Common myeloid progenitor, CD34-positive (primary cell): ENCODE results near the gene RTEL1.

ENCODE experiments used
- CTCF ChIA-PET: fragments of 350-600 bp; sonication (Branson Sonifier 250); formaldehyde crosslinking; loops from one replicate; lab custom pipeline; 2021; ENCODE audit warnings: antibody characterized with exemption; lab: Charles Lee
- POLR2A ChIA-PET: fragments of 350-600 bp; sonication (Branson Sonifier 250); formaldehyde crosslinking; loops from one replicate; lab custom pipeline; 2021; ENCODE audit warnings: antibody characterized with exemption; lab: Charles Lee
- DNase-seq, 3 donors: peaks; one replicate each; pipeline versions ENCODE4 v3.0.0 to v3.0.0-alpha.2; 2013
- H3K27ac ChIP-seq, 2 experiments: 1 replicate in 1 of 2; 2 replicates in 1 of 2; pipeline ENCODE4 v1.7.0; 2013; ENCODE audit warnings: inconsistent platforms in 2 of 2, low read length in 2 of 2, mild to moderate bottlenecking in 2 of 2, low read depth in 1 of 2, moderate library complexity in 1 of 2; ENCODE audit not compliant: severe bottlenecking in 2 of 2, insufficient read depth in 1 of 2, poor library complexity in 1 of 2
- H3K27me3 ChIP-seq, 5 experiments: replicated peaks in 2 of 5; 1 replicate in 3 of 5; 2 replicates in 2 of 5; pipeline versions ENCODE4 v1.6.1 to v1.7.0; 2013; ENCODE audit warnings: low read length in 4 of 5, mild to moderate bottlenecking in 2 of 5, moderate library complexity in 2 of 5, inconsistent platforms in 1 of 5; ENCODE audit not compliant: insufficient read depth in 5 of 5, control insufficient read depth in 4 of 5
- H3K36me3 ChIP-seq, 4 experiments: 1 replicate in 2 of 4; 2 replicates in 2 of 4; pipeline versions ENCODE4 v1.6.1 to v1.7.0; 2013; ENCODE audit warnings: low read length in 3 of 4, control low read depth in 1 of 4, mild to moderate bottlenecking in 1 of 4; ENCODE audit not compliant: control insufficient read depth in 4 of 4, insufficient read depth in 4 of 4
- H3K4me1 ChIP-seq, 4 experiments: 1 replicate in 3 of 4; 2 replicates in 1 of 4; pipeline versions ENCODE4 v1.6.1 to v1.7.1; 2013; ENCODE audit warnings: low read length in 3 of 4, mild to moderate bottlenecking in 3 of 4, control low read depth in 1 of 4, inconsistent platforms in 1 of 4, moderate library complexity in 1 of 4; ENCODE audit not compliant: control insufficient read depth in 4 of 4, insufficient read depth in 4 of 4; ENCODE audit errors: control extremely low read depth in 1 of 4
- H3K4me3 ChIP-seq, 7 experiments: 1 replicate in 4 of 7; 2 replicates in 3 of 7; pipeline versions ENCODE4 v1.5.1 to v1.7.0; 2013; ENCODE audit warnings: mild to moderate bottlenecking in 7 of 7, low read length in 6 of 7, moderate library complexity in 6 of 7, inconsistent platforms in 2 of 7, low read depth in 2 of 7, control low read depth in 1 of 7; ENCODE audit not compliant: insufficient read depth in 4 of 7, control insufficient read depth in 1 of 7; ENCODE audit errors: extremely low read depth in 1 of 7
- H3K9me3 ChIP-seq, 5 experiments: 1 replicate in 4 of 5; 2 replicates in 1 of 5; pipeline versions ENCODE4 v1.6.1 to v1.7.1; 2013; ENCODE audit warnings: low read length in 4 of 5, mild to moderate bottlenecking in 2 of 5, inconsistent platforms in 1 of 5, low read depth in 1 of 5, moderate library complexity in 1 of 5; ENCODE audit not compliant: control insufficient read depth in 4 of 5, insufficient read depth in 2 of 5; ENCODE audit errors: control extremely low read depth in 1 of 5
- WGBS: methylation state at CpG from one replicate; pipeline ENCODE4 v1.1.5; 2013; ENCODE audit not compliant: insufficient coverage; 5-methylcytosine and 5-hydroxymethylcytosine counted together

RTEL1 gene

GRCh38 chr20:63688228-63689045 is 30.3 kb downstream of the RTEL1 start:
- WGBS: 93% methylated on average over 23 of the region's 31 CpGs
- Histone ChIP-seq H3K27ac (no peak overlapping the region), H3K9me3 (no peaks in the 10 kb centered on the region), H3K4me1 (peaks cover 0 to 21% (median 19%) of the 10 kb centered on the region in 4 experiments), H3K27me3 (no peaks in the 10 kb centered on the region), H3K4me3 (no peak overlapping the region), H3K36me3 (peaks cover 0 to 8% (median 0%) of the 10 kb centered on the region in 4 experiments)
- DNase-seq: no peak
- ChIA-PET POLR2A (interaction anchor here (0.5 kb wide), 1 partner anchor 102 kb away, joined by 3 read pairs; no protein-coding TSS in a partner anchor), CTCF (interaction anchor here (0.7 to 1.0 kb wide), 2 partner anchors 19 to 27 kb away, joined by 3 to 4 read pairs; partner anchors contain the start of genes ARFRP1 and ZGPAT)

GRCh38 chr20:63689046-63690002 is 31.2 kb downstream of the RTEL1 start:
- H3K4me3 ChIP-seq: no peak overlapping the region
- peaks cover 0 to 13% (median 0%) of the 10 kb centered on the region in 4 experiments for H3K36me3 ChIP-seq
- no peaks in the 10 kb centered on the region for H3K27me3 ChIP-seq
- ChIA-PET CTCF (interaction anchor here (0.7 to 1.0 kb wide), 2 partner anchors 19 to 28 kb away, joined by 3 to 4 read pairs; partner anchors contain the start of genes ARFRP1 and ZGPAT), POLR2A (interaction anchor here (0.5 kb wide), 1 partner anchor 103 kb away, joined by 3 read pairs; no protein-coding TSS in a partner anchor)
- 97% methylated on average over 37 of the region's 44 CpGs for WGBS
- DNase-seq: no peak
- peaks cover 0 to 21% (median 19%) of the 10 kb centered on the region in 4 experiments for H3K4me1 ChIP-seq
- H3K27ac ChIP-seq: no peak overlapping the region
- H3K9me3 ChIP-seq: no peaks in the 10 kb centered on the region

GRCh38 chr20:63690003-63690897 is 32.1 kb downstream of the RTEL1 start:
- Histone ChIP-seq H3K36me3 (peaks cover 0 to 22% (median 0%) of the 10 kb centered on the region in 4 experiments), H3K27ac (no peak overlapping the region), H3K4me1 (peaks cover 0 to 21% (median 19%) of the 10 kb centered on the region in 4 experiments), H3K4me3 (no peak overlapping the region), H3K9me3 (no peaks in the 10 kb centered on the region), H3K27me3 (no peaks in the 10 kb centered on the region)
- ChIA-PET CTCF (no interaction called here), POLR2A (no interaction called here)
- DNase-seq: no peak
- 98% methylated on average over 17 of the region's 40 CpGs for WGBS

GRCh38 chr20:63690898-63691710 is 33.0 kb downstream of the RTEL1 start:
- Histone ChIP-seq H3K27me3 (no peaks in the 10 kb centered on the region), H3K9me3 (no peaks in the 10 kb centered on the region), H3K4me1 (peaks cover 0 to 23% (median 21%) of the 10 kb centered on the region in 4 experiments), H3K36me3 (peaks cover 0 to 23% (median 0%) of the 10 kb centered on the region in 4 experiments), H3K4me3 (no peak overlapping the region), H3K27ac (no peak overlapping the region)
- 94% methylated on average over 17 of the region's 24 CpGs for WGBS
- ChIA-PET POLR2A (interaction anchor here (0.6 kb wide), 1 partner anchor 287 kb away, joined by 3 read pairs; no protein-coding TSS in a partner anchor), CTCF (no interaction called here)
- no peak for DNase-seq

- POLR2A ChIA-PET: no interaction called here
- no peaks in the 10 kb centered on the region for H3K9me3 ChIP-seq
- CTCF ChIA-PET: no interaction called here
- WGBS: 92% methylated on average over 19 of the region's 21 CpGs
- peaks cover 0 to 23% (median 21%) of the 10 kb centered on the region in 4 experiments for H3K4me1 ChIP-seq
- H3K4me3 ChIP-seq: no peak overlapping the region
- H3K27ac ChIP-seq: no peak overlapping the region
- H3K36me3 ChIP-seq: peaks cover 0 to 23% (median 0%) of the 10 kb centered on the region in 4 experiments
- DNase-seq: no peak
- no peaks in the 10 kb centered on the region for H3K27me3 ChIP-seq
Observed at GRCh38 chr20:63691711-63692435, 33.8 kb downstream of the RTEL1 start.
